ENCODE measurements around the gene NRSN2. TPM values are rescaled to one million over a fixed set of nuclear protein-coding genes. Genes with fewer than 3 reads are reported as not detected.
A peak's percentile ranks its signal among the peaks of the same experiment; 100 is the strongest.
"Not testable (repeated sequence)": the region's sequence is repeated elsewhere in the genome, so short reads cannot be mapped to it uniquely, and the experiment has no call there.

The NRSN2 gene
- total RNA-seq, 1 experiment from 2014 or later: 1.9 TPM

DNA sequence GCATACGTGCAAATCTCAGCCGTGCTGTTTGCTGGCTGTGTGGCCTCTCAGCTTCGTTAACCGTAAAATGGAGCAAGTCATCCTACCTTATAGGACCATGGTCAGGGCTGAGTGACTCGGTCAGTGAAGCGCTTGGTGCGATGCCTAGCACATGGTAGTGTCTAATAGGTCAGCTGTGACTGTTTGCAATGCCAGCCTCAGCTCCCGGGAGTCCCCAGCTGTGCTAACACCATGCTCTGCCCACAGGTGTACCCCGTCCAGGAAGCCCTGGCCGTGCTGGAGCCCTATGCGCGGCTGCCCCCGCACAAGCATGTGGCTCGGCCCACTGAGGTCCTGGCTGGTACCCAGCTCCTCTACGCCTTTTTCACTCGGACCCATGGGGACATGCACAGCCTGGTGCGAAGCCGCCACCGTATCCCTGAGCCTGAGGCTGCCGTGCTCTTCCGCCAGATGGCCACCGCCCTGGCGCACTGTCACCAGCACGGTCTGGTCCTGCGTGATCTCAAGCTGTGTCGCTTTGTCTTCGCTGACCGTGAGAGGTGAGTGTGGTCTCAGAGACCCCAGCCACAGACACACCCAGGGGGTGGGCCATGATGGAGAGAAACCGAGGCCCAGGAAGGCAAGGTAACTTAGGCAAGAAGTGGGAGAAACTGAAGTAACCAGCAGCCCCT lies 44.3 kb downstream of the NRSN2 start:
- no peak overlapping the region for H3K4me3 ChIP-seq (replicated peaks in 1 of 2; ENCODE audit: low read depth in 1 of 2, low read length in 2 of 2)
- POLR2A ChIA-PET: interaction anchor here (0.8 to 19.5 kb wide), 3 partner anchors 9 to 17 kb away, joined by 3 to 639 read pairs (median 8); partner anchors contain the start of genes RBCK1 and TRIB3
- no TSS peak for BruUV-seq (replicated peaks)
- ATAC-seq (peak; percentile 22; the same call in 1 of the 2 replicates), DNase-seq (ENCODE audit: low read depth, low spot score) (no peak)
- H3K9me3 ChIP-seq (ENCODE audit: control insufficient read depth in 1 of 2, insufficient read depth in 1 of 2, low read depth in 1 of 2, low read length in 2 of 2): no peaks in the 10 kb centered on the region
- no peaks in the 10 kb centered on the region for H3K27me3 ChIP-seq (ENCODE audit: insufficient read depth, low read length)
- H3K27ac ChIP-seq (ENCODE audit: low read depth, low read length): no peak overlapping the region
- peaks cover 24 to 58% of the 10 kb centered on the region in 2 experiments for H3K36me3 ChIP-seq (ENCODE audit: control insufficient read depth in 1 of 2, insufficient read depth in 2 of 2, low read length in 2 of 2)
- CTCF ChIA-PET: no interaction called here
- no peaks in the 10 kb centered on the region for H3K4me1 ChIP-seq (ENCODE audit: control insufficient read depth in 1 of 2, insufficient read depth in 2 of 2, low read length in 2 of 2)
- no peak overlapping the region for H3K9ac ChIP-seq (ENCODE audit: low read length)
- no peaks in the 10 kb centered on the region for H4K20me1 ChIP-seq (ENCODE audit: insufficient read depth)
- no peaks in the 10 kb centered on the region for H3K9me2 ChIP-seq (ENCODE audit: insufficient read depth)
- RAD21 ChIA-PET (ENCODE audit: low non-redundant PET in 1 of 2, low total read pairs in 2 of 2, uncharacterized antibody in 2 of 2, unreplicated experiment in 2 of 2): no interaction called here
- intact Hi-C loops (cut with micrococcal nuclease): no loop called here
- H2AFZ ChIP-seq (ENCODE audit: low read depth, low read length, poor library complexity, severe bottlenecking): no peak overlapping the region
- TF ChIP-seq, protein P1, sequence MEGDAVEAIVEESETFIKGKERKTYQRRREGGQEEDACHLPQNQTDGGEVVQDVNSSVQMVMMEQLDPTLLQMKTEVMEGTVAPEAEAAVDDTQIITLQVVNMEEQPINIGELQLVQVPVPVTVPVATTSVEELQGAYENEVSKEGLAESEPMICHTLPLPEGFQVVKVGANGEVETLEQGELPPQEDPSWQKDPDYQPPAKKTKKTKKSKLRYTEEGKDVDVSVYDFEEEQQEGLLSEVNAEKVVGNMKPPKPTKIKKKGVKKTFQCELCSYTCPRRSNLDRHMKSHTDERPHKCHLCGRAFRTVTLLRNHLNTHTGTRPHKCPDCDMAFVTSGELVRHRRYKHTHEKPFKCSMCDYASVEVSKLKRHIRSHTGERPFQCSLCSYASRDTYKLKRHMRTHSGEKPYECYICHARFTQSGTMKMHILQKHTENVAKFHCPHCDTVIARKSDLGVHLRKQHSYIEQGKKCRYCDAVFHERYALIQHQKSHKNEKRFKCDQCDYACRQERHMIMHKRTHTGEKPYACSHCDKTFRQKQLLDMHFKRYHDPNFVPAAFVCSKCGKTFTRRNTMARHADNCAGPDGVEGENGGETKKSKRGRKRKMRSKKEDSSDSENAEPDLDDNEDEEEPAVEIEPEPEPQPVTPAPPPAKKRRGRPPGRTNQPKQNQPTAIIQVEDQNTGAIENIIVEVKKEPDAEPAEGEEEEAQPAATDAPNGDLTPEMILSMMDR (IDR thresholded peaks at IDR 0.05 in 2 of 3, conservative IDR thresholded peaks at IDR 0.05 in 1 of 3; ENCODE audit: borderline replicate concordance in 1 of 3, insufficient read depth in 1 of 3, low read depth in 2 of 3, low read length in 2 of 3): no peak
- TF ChIP-seq RAD21 (IDR thresholded peaks at IDR 0.05; ENCODE audit: low read depth) (no peak), YY1 (IDR thresholded peaks at IDR 0.05; ENCODE audit: extremely low read depth, insufficient replicate concordance, low read depth, low read length) (no peak)
- H3K79me2 ChIP-seq (ENCODE audit: insufficient read depth, low read length): 0 out of 2 replicates have a peak, but pooled peaks cover 4% of the 10 kb centered on the region
- H3K4me2 ChIP-seq (ENCODE audit: low read length): no peak overlapping the region

DNA sequence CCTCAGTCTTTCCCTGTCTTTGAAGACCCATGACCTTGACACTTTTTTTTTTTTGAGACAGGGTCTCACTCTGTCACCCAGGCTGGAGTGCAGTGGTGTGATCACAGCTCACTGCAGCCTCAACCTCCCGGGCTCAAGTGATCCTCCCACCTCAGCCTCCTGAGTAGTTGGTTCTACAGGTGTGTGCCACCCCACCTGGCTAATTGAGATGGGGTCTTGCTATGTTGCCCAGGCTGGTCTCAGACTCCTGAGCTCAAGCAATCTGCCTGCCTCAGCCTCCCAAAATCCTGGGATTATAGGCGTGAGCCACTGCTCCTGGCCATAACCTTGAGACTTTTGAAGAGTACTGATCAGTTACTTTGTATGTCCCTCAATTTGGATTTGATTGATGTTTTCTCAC lies 46.4 kb downstream of the NRSN2 start:
- H3K27ac ChIP-seq (ENCODE audit: low read depth, low read length); BruUV-seq (replicated peaks); intact Hi-C loops (cut with micrococcal nuclease); DNase-seq (ENCODE audit: low read depth, low spot score); ATAC-seq; H4K20me1 ChIP-seq (ENCODE audit: insufficient read depth); H3K9me3 ChIP-seq (ENCODE audit: control insufficient read depth in 1 of 2, insufficient read depth in 1 of 2, low read depth in 1 of 2, low read length in 2 of 2); H3K4me3 ChIP-seq (replicated peaks in 1 of 2; ENCODE audit: low read depth in 1 of 2, low read length in 2 of 2); RAD21 ChIA-PET (ENCODE audit: low non-redundant PET in 1 of 2, low total read pairs in 2 of 2, uncharacterized antibody in 2 of 2, unreplicated experiment in 2 of 2); H3K27me3 ChIP-seq (ENCODE audit: insufficient read depth, low read length); H2AFZ ChIP-seq (ENCODE audit: low read depth, low read length, poor library complexity, severe bottlenecking); H3K4me2 ChIP-seq (ENCODE audit: low read length); H3K9ac ChIP-seq (ENCODE audit: low read length); H3K4me1 ChIP-seq (ENCODE audit: control insufficient read depth in 1 of 2, insufficient read depth in 2 of 2, low read length in 2 of 2); H3K9me2 ChIP-seq (ENCODE audit: insufficient read depth); H3K79me2 ChIP-seq (ENCODE audit: insufficient read depth, low read length): not testable (repeated sequence)
- POLR2A ChIA-PET: interaction anchor here (19.5 kb wide), 1 partner anchor 19 kb away, joined by 639 read pairs; the partner anchor contains the start of gene TRIB3
- CTCF ChIA-PET: interaction anchor here (1.5 kb wide), 1 partner anchor 31 kb away, joined by 3 read pairs; no protein-coding TSS in a partner anchor
- peaks cover 28 to 66% of the 10 kb centered on the region in 2 experiments for H3K36me3 ChIP-seq (ENCODE audit: control insufficient read depth in 1 of 2, insufficient read depth in 2 of 2, low read length in 2 of 2)
